ENCODE data around the gene SLC25A45.

SLC25A45 gene

GRCh38 chr11:65404638-65405339 is 22.3 kb upstream of the SLC25A45 start:
- no peak for DNase-seq (ENCODE audit: low read depth)

GRCh38 chr11:65404210-65404609 is 21.8 kb upstream of the SLC25A45 start:
- no peak for DNase-seq (ENCODE audit: low read depth)

- no peak for DNase-seq (ENCODE audit: low read depth)
These were observed 21.2 kb upstream of the SLC25A45 start for GRCh38 chr11:65403607-65404121.

GRCh38 chr11:65402790-65403189 is 20.3 kb upstream of the SLC25A45 start:
- no peak for DNase-seq (ENCODE audit: low read depth)

GRCh38 chr11:65401803-65402248 is 19.4 kb upstream of the SLC25A45 start:
- DNase-seq (ENCODE audit: low read depth) = no peak

- DNase-seq (ENCODE audit: low read depth) = no peak
These were observed 18.8 kb upstream of the SLC25A45 start for GRCh38 chr11:65401073-65401802.

DNA sequence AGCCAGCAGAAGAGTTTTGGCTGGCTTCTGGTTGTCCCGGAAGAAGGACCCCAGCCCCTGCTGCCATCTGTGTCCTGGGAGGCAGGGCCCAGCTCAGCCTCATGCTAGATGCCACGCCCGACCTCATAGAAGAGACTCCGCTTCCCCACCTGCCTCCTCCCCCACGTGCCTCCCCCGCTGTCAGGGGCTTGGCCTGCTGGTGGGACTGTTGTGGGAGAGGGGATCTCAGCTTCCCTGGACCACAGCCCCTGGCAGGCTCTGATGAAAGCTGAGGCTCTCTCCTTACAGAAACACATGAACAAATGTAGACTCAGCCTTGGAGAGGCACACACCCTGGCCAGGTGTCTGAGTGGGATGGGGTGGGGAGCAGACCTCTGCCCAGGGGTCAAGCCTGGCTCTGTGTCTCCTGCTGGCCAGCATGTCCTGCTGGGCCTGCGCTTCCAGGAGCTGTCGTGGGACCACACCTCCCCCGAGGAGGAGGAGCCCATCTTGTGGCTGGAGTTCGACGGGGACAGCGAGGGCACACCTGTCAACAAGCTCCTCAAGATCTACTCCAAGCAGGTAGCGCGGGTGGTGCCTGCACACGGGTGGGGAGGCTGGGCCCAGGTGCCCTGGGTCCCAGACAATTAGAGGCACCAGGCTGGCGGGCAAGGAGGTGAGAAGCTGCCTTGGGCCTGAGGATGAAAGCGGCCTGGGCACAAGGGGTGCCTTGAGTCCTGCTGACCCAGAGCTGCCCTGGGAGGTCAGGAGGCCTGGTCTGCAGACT is 18.0 kb upstream of the SLC25A45 start:
- no peak for DNase-seq (ENCODE audit: low read depth)

GRCh38 chr11:65399845-65400244 is 17.4 kb upstream of the SLC25A45 start:
- DNase-seq (ENCODE audit: low read depth) = no peak

- DNase-seq (ENCODE audit: low read depth) = no peak
These were observed 16.8 kb upstream of the SLC25A45 start for GRCh38 chr11:65399249-65399648.

DNA sequence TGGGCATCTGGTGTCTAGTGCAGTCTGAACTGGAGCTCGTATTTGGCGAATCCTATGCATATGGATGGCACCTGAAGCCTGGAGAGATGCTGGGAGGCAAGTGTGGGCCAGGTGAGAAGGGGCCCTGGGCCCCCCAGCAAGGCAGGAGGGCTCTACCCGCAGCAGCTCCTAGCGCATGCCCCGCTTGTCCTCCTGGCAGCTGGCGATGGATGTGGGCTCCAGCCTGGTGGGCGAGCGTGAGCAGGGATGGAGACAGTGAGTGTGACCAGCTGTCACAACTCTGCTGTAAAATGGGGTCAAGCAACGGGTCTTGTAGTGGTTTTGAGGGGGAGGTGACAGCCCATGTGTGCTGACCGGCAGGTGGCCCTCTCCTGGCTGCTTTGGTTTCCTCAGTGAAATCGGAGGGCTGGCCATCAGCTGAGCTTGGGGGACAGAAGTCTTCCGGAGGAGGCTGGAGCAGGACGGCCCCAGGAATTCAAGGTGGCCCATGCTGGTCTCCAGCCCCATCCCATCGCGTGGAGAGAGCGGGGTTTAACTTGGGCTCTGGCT is 16.0 kb upstream of the SLC25A45 start:
- DNase-seq (ENCODE audit: low read depth) = no peak

DNA sequence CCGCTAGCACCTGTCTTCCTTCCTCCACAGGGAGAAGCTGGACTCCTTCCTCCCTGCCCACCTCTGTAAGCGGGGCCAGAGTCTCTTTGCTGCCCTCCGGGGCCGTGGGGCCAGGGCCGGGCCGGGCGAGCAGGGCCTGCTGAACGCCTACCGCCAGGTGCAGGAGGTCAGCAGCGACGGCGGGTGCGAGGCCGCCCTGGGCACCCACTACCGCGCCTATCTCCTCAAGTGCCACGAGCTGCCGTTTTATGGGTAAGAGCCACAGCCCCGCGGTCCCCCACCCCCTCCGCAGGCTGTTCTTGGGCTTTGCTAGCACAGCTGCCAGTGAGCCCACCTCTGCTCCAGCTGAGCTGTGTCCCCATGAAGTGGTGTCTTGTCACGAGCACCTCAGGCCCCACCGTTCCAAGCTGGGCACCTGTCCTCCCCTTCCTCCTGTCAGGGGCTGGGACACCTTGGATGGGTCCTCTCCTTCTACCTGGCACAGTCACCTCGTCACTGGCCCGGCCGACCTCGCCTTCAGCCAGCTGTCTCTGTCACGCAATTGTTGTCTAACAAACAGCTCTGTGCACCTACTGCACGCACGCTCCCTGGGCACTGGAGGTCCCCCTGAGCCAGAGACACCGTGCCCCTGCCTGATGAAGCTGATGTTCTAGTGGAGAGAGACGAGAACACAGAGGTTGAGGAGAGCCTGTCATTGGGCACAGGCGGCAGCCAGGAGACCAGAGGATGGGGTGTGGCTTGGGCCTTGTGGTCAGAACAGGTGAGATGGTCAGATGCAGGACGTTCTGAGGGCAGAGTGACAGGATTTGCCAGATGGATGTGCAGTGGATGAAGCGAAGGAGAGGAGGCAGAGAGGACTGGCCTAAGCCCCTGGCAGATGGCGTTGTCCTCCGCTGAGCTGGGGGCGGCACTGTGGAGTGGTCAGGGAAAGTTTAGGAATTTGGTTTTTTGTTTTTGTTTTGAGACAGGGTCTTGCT is 14.6 kb upstream of the SLC25A45 start:
- no peak for DNase-seq (ENCODE audit: low read depth)

GRCh38 chr11:65395961-65396530 is 13.6 kb upstream of the SLC25A45 start:
- DNase-seq (ENCODE audit: low read depth) = no peak

DNA sequence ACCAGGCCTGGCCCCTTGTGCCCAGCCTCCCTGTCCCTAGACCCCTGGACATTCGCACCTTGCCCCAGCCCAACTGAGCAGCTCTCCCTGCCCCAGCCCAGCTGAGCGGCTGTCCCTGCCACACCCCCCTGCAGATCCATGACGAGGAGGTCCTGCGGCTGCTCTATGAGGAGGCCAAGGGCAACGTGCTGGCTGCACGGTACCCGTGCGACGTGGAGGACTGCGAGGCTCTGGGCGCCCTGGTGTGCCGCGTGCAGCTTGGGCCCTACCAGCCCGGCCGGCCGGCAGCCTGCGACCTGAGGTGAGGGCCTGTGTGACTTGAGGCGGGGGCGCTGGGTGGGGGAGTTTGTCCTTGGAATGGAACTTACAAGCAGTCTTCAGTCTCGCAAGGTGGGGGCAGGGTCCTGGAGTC is 11.7 kb upstream of the SLC25A45 start:
- DNase-seq (ENCODE audit: low read depth) = no peak

GRCh38 chr11:65393513-65394079 is 11.2 kb upstream of the SLC25A45 start:
- no peak for DNase-seq (ENCODE audit: low read depth)

GRCh38 chr11:65392899-65393298 is 10.5 kb upstream of the SLC25A45 start:
- no peak for DNase-seq (ENCODE audit: low read depth)

- DNase-seq (ENCODE audit: low read depth) = no peak
These were observed 9.9 kb upstream of the SLC25A45 start for GRCh38 chr11:65392186-65392829.

DNA sequence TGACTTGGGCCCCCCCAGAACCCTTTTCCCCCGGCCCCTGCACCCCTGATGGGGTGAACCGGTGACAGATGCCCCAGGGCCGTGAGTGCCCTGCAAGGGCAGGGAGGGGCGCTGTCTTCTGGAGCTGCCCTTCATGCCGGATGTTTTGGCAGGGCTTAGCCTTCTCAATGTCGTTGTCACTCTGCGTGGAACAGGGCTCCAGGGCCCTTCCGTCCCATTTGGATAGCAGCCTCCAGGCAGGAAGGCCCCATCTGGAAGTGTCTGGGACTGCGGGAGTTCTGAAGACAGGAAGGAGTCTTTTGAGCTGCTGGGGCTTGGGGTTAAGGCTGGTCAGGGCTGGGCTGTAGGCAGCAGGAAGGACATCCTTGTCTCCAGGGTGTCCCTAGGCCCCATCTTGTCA is 8.6 kb upstream of the SLC25A45 start:
- DNase-seq (ENCODE audit: low read depth) = no peak

DNA sequence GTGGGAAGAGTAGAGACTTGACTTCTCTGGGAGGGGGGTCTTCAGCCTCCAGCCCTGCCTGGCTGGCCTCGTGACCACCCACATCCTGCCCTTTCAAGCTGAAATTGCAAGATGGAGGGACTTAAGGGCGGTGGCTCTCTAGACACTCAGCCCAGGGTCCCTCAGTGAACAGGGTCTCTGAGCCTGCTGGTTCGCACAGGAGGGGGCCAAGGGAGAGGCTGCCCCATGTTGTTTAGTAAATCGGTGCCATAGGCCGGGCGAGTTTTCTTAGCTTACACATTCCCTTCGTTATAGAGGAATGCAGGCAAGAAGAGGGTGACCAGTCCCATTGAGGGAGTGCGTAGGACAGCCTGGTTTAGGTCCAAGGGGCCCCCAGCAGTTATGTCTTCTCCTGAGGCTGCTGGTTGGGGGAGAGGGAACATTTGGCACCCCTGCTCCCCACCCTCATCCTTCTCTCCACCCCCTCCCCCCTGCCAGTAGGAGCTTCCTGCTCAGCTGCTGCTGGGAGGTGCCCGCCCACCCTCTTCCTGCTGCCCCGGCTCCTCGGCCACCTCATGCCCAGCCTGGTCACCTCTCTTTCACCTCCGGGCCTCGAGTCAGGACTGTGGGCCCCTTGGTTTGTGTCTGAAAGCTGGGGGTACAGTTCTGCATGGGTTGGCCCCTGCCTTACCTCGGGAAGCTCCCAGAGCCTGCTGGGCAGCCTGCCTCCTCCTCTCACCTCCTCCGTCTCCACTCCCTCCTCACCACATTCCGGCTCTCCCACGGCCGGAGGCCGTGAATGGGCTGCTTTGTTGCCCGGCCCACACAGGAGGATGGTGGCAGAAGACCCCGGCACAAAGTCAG is 7.9 kb upstream of the SLC25A45 start:
- no peak for DNase-seq (ENCODE audit: low read depth)

All from stimulated activated CD8-positive, alpha-beta memory T cell treated with anti-CD3 and anti-CD28 coated beads, Interleukin-7, amount 100 ng/mL, for 24 hours (primary cell).